ENCODE results near the gene AGMAT.
A peak's percentile ranks its signal among the peaks of the same experiment; 100 is the strongest.
"Not testable (repeated sequence)": the region's sequence is repeated elsewhere in the genome, so short reads cannot be mapped to it uniquely, and the experiment has no call there.

Gene AGMAT

GRCh38 chr1:15610167-15610566, 25.3 kb upstream of the AGMAT start:
- no peak for ATAC-seq
- TF ChIP-seq RARB (CRISPR knock-in tag; IDR thresholded peaks at IDR 0.05): no peak
- no peak for TF ChIP-seq OSR1 (CRISPR knock-in tag; IDR thresholded peaks at IDR 0.05)
- TF ChIP-seq, protein P1, sequence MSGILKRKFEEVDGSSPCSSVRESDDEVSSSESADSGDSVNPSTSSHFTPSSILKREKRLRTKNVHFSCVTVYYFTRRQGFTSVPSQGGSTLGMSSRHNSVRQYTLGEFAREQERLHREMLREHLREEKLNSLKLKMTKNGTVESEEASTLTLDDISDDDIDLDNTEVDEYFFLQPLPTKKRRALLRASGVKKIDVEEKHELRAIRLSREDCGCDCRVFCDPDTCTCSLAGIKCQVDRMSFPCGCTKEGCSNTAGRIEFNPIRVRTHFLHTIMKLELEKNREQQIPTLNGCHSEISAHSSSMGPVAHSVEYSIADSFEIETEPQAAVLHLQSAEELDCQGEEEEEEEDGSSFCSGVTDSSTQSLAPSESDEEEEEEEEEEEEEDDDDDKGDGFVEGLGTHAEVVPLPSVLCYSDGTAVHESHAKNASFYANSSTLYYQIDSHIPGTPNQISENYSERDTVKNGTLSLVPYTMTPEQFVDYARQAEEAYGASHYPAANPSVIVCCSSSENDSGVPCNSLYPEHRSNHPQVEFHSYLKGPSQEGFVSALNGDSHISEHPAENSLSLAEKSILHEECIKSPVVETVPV (CRISPR knock-in tag; IDR thresholded peaks at IDR 0.05): no peak
- no peak for TF ChIP-seq GLIS3 (CRISPR knock-in tag; IDR thresholded peaks at IDR 0.05)
- no peak for TF ChIP-seq ZNF70 (CRISPR knock-in tag; IDR thresholded peaks at IDR 0.05)

DNA sequence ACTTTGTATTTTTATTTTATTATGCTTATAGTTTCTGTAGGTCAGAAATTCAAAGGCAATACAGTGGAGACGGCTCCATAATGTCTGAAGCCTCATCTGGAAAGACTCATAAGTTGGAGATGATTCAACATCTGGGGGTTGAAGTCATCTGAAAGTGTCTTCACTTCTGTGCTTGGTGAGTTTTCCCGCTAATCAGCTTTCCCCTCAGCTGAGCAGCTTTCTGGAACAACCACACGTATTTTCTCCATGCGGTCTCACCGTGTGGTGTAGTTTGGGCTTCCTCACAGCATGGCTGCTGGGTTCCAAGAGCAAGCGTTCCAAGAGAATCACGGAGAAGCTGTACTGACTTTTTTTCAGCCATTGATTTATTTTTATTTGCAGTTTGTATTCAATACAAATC, 24.8 kb upstream of the AGMAT start:
- no peak for ATAC-seq

GRCh38 chr1:15605398-15606383, 20.8 kb upstream of the AGMAT start:
- ATAC-seq: no peak
- no peak for TF ChIP-seq ZFP3 (CRISPR knock-in tag; IDR thresholded peaks at IDR 0.05)
- TF ChIP-seq ZNF70 (CRISPR knock-in tag; IDR thresholded peaks at IDR 0.05): no peak
- no peak for TF ChIP-seq TCF4 (CRISPR knock-in tag; IDR thresholded peaks at IDR 0.05; ENCODE audit: borderline replicate concordance)
- TF ChIP-seq BACH2 (CRISPR knock-in tag; IDR thresholded peaks at IDR 0.05; ENCODE audit: borderline replicate concordance): no peak

More for the DNA sequence above, 24.8 kb upstream of the AGMAT start:
- TF ChIP-seq BACH2 (CRISPR knock-in tag; IDR thresholded peaks at IDR 0.05; ENCODE audit: borderline replicate concordance) (no peak), ZC3H10 (CRISPR knock-in tag; IDR thresholded peaks at IDR 0.05) (no peak), ZNF565 (CRISPR knock-in tag; conservative IDR thresholded peaks at IDR 0.05; ENCODE audit: low read depth) (0 out of 2 replicates have a peak, but pooled peaks have one; percentile 72)

DNA sequence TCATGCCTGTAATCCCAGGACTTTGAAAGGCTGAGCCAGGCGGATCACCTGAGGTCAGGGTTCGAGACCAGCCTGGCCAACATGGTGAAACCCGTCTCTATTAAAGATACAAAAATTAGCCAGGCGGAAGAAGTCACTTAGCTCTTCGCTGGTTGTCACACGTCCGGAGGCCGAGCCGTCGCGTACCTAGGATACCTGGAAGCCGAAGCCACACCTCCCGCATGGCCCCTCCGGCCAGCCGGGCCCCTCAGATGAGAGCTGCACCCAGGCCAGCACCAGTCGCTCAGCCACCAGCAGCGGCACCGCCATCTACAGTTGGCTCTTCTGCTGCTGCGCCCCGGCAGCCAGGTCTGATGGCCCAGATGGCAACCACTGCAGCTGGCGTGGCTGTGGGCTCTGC, 19.5 kb upstream of the AGMAT start:
- ATAC-seq: not testable (repeated sequence)

GRCh38 chr1:15603966-15604282, 19.1 kb upstream of the AGMAT start:
- ATAC-seq: not testable (repeated sequence)

DNA sequence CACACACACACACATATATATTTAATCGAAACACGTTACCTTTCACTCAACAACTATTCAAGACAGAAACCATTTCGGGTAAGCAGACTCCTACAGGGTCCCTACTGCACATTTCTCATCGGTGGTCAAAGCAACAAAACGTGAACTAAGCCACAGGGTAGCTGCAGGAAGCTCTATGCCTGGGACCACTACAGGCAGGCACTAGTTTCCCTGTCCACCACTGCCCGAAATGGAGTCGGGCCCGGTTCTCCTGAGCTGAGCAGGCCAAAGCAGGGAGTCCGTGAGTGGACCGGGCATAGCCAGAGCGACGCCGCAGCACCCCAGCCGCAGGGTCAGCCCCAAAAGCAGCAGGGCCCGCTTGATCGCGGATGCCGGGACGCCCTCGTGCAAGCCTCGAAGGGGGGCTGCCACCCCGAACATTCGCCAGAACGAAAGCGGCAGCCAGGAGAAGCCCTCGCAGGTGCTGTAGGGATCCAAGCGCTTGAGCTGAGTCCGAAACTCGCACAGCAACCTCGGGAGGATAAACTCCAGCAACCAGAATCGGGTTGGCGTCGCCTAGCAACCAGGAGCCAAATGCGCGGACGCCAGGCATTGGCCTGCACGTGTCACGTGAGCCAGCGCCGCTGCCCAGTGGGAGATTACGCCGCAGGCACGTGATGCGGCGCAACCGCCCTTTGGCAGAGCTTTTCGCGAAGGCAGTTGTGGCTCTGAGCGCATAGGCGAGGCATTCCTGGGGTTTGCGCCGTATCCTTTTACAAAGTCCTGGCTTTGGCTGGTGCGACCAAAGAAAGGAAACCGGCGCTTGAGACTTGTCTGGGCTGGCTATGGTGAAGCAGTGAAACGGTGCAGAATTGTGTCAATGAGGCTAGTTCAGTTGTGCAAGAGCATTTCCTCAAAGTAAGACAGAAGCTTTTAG, 18.5 kb upstream of the AGMAT start:
- TF ChIP-seq PPARA (CRISPR knock-in tag; IDR thresholded peaks at IDR 0.05; ENCODE audit: borderline replicate concordance) (no peak), ZFP3 (CRISPR knock-in tag; IDR thresholded peaks at IDR 0.05) (0 out of 2 replicates have a peak, but pooled peaks have one; percentile 18), ZFP30 (CRISPR knock-in tag; IDR thresholded peaks at IDR 0.05) (no peak), CSDC2 (CRISPR knock-in tag; IDR thresholded peaks at IDR 0.05) (no peak), ZNF70 (CRISPR knock-in tag; IDR thresholded peaks at IDR 0.05) (no peak), ISL1 (CRISPR knock-in tag; IDR thresholded peaks at IDR 0.05) (no peak), GLIS3 (CRISPR knock-in tag; IDR thresholded peaks at IDR 0.05) (no peak)
- peak; percentile 98 for ATAC-seq

- ATAC-seq: no peak
- TF ChIP-seq ZNF8 (CRISPR knock-in tag; IDR thresholded peaks at IDR 0.05) (no peak), TOX (CRISPR knock-in tag; IDR thresholded peaks at IDR 0.05; ENCODE audit: borderline replicate concordance) (no peak), RARB (CRISPR knock-in tag; IDR thresholded peaks at IDR 0.05) (no peak), PPARA (CRISPR knock-in tag; IDR thresholded peaks at IDR 0.05; ENCODE audit: borderline replicate concordance) (no peak), SNAI2 (CRISPR knock-in tag; IDR thresholded peaks at IDR 0.05) (no peak), ZNF565 (CRISPR knock-in tag; conservative IDR thresholded peaks at IDR 0.05; ENCODE audit: low read depth) (no peak), ZFP30 (CRISPR knock-in tag; IDR thresholded peaks at IDR 0.05) (no peak), ZNF70 (CRISPR knock-in tag; IDR thresholded peaks at IDR 0.05) (no peak), ISL1 (CRISPR knock-in tag; IDR thresholded peaks at IDR 0.05) (no peak), ZC3H10 (CRISPR knock-in tag; IDR thresholded peaks at IDR 0.05) (no peak), ZFP3 (CRISPR knock-in tag; IDR thresholded peaks at IDR 0.05) (no peak), TCF4 (CRISPR knock-in tag; IDR thresholded peaks at IDR 0.05; ENCODE audit: borderline replicate concordance) (no peak)
- TF ChIP-seq, protein P2, sequence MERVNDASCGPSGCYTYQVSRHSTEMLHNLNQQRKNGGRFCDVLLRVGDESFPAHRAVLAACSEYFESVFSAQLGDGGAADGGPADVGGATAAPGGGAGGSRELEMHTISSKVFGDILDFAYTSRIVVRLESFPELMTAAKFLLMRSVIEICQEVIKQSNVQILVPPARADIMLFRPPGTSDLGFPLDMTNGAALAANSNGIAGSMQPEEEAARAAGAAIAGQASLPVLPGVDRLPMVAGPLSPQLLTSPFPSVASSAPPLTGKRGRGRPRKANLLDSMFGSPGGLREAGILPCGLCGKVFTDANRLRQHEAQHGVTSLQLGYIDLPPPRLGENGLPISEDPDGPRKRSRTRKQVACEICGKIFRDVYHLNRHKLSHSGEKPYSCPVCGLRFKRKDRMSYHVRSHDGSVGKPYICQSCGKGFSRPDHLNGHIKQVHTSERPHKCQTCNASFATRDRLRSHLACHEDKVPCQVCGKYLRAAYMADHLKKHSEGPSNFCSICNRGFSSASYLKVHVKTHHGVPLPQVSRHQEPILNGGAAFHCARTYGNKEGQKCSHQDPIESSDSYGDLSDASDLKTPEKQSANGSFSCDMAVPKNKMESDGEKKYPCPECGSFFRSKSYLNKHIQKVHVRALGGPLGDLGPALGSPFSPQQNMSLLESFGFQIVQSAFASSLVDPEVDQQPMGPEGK (CRISPR knock-in tag; IDR thresholded peaks at IDR 0.05; ENCODE audit: borderline replicate concordance): no peak
- TF ChIP-seq, protein P3, sequence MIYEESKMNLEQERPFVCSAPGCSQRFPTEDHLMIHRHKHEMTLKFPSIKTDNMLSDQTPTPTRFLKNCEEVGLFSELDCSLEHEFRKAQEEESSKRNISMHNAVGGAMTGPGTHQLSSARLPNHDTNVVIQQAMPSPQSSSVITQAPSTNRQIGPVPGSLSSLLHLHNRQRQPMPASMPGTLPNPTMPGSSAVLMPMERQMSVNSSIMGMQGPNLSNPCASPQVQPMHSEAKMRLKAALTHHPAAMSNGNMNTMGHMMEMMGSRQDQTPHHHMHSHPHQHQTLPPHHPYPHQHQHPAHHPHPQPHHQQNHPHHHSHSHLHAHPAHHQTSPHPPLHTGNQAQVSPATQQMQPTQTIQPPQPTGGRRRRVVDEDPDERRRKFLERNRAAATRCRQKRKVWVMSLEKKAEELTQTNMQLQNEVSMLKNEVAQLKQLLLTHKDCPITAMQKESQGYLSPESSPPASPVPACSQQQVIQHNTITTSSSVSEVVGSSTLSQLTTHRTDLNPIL (CRISPR knock-in tag; IDR thresholded peaks at IDR 0.05; ENCODE audit: low read depth): no peak
- TF ChIP-seq, protein P1 (CRISPR knock-in tag; IDR thresholded peaks at IDR 0.05): no peak
Measured at GRCh38 chr1:15598436-15598835, 13.6 kb upstream of the AGMAT start.

All from SK-N-SH treated with all-trans-retinoic acid at 6 μM for 48 hours (cell line).